Adrenal gland (tissue), 5 donors: Measurements from ENCODE around the gene ACAT2.

Experiments
- CTCF ChIP-seq, 6 experiments: fragments of 450-650 bp in 4 of 6; fragments of 200-600 bp in 2 of 6; sonication (generic) in 1 of 6; IDR thresholded peaks; 1 replicate in 5 of 6; 2 replicates in 1 of 6; pipeline versions ENCODE4 v1.5.1 to v1.8.0; 2016 to 2021; ENCODE audit warnings: antibody characterized with exemption in 6 of 6, mild to moderate bottlenecking in 2 of 6, moderate library complexity in 1 of 6
- POLR2A ChIP-seq, 2 donors: fragments of 450-650 bp; IDR thresholded peaks; one replicate each; pipeline ENCODE4 v1.6.1; 2017; ENCODE audit warnings: antibody characterized with exemption in 2 of 2, mild to moderate bottlenecking in 2 of 2, moderate library complexity in 1 of 2
- donor health status: DM: no; HTN: no; CAD: no.

DNA sequence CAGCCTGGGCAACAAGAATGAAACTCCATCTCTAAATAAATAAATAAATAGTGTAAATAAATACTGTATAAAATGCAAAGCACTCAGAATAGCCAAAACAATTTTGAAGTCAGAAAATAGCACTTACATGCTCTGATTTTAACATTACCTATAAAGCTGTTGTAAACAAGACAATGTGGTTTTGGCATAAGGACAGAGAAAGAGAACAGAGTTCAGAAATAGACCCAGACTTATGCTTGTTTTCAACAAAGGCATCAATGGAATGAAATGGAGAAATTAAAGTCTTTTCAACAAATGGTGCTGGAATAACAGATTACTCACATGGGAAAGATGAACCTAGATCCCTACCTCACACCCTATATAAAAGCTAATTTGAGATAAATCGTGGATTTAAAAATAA is 10.4 kb downstream of the ACAT2 start:
- TF ChIP-seq CTCF (IDR thresholded peaks at IDR 0.05): no peak
- no peak for TF ChIP-seq POLR2A (IDR thresholded peaks at IDR 0.05)
